ENCODE data around the gene CD37. TPM values are rescaled to one million over a fixed set of nuclear protein-coding genes. Genes with fewer than 3 reads are reported as not detected.
A peak's percentile ranks its signal among the peaks of the same experiment; 100 is the strongest.

CD37 gene
- total RNA-seq, 2 experiments from 2014 or later, result 126 to 177 TPM

- Mint-ChIP-seq H3K4me3 (no peak overlapping the region), H3K36me3 (peaks cover 25% of the 10 kb centered on the region), H3K27ac (no peak overlapping the region), H3K9me3 (ENCODE audit: low read depth) (no peaks in the 10 kb centered on the region), H3K4me1 (peaks cover 30% of the 10 kb centered on the region), H3K27me3 (no peaks in the 10 kb centered on the region)
- CTCF ChIA-PET, result interaction anchor here (0.8 to 1.0 kb wide), 2 partner anchors 10 to 49 kb away, joined by 3 read pairs; no protein-coding TSS in a partner anchor
- DNase-seq, result no peak
- ATAC-seq, result no peak
Measured at GRCh38 chr19:49342291-49342721, 7.1 kb downstream of the CD37 start.

DNA sequence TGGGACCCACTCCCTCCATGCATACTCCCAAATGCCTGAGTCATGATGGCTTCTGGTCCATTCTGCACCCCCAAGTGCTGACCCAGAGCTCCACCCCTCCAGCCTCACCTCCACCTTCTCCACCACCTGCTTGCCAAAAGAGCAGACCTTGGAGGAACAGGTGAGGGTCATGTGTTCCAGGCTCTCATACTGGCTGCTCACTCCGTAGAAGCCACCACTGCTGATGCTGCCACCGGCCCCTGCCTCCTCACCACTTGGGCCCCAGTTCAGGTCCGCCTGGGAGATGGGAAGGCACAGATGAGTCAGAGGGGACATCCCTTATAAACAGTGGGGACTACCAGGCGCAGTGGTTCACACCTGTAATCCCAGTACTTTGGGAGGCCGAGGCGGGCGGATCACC lies 7.9 kb downstream of the CD37 start:
- H3K36me3 Mint-ChIP-seq, result peaks cover 19% of the 10 kb centered on the region
- H3K4me1 Mint-ChIP-seq, result peaks cover 26% of the 10 kb centered on the region
- no peak overlapping the region for H3K27ac Mint-ChIP-seq
- CTCF ChIA-PET, result interaction anchor here (0.8 kb wide), 1 partner anchor 11 kb away, joined by 3 read pairs; no protein-coding TSS in a partner anchor
- H3K4me3 Mint-ChIP-seq, result no peak overlapping the region
- ATAC-seq (no peak), DNase-seq (no peak)
- H3K9me3 Mint-ChIP-seq (ENCODE audit: low read depth), result no peaks in the 10 kb centered on the region
- H3K27me3 Mint-ChIP-seq, result no peaks in the 10 kb centered on the region

- DNase-seq, result no peak
- H3K36me3 Mint-ChIP-seq, result peaks cover 7% of the 10 kb centered on the region
- H3K9me3 Mint-ChIP-seq (ENCODE audit: low read depth), result peaks cover 3% of the 10 kb centered on the region
- peak overlapping the region; percentile 50 for H3K27ac Mint-ChIP-seq
- H3K4me3 Mint-ChIP-seq, result no peak overlapping the region
- H3K27me3 Mint-ChIP-seq, result no peaks in the 10 kb centered on the region
- CTCF ChIA-PET, result interaction anchor here (1.1 to 1.2 kb wide), 3 partner anchors 43 to 75 kb away, joined by 3 read pairs; no protein-coding TSS in a partner anchor
- ATAC-seq, result no peak
- H3K4me1 Mint-ChIP-seq, result peaks cover 15% of the 10 kb centered on the region
Measured at GRCh38 chr19:49344505-49345423, 9.6 kb downstream of the CD37 start.

DNA sequence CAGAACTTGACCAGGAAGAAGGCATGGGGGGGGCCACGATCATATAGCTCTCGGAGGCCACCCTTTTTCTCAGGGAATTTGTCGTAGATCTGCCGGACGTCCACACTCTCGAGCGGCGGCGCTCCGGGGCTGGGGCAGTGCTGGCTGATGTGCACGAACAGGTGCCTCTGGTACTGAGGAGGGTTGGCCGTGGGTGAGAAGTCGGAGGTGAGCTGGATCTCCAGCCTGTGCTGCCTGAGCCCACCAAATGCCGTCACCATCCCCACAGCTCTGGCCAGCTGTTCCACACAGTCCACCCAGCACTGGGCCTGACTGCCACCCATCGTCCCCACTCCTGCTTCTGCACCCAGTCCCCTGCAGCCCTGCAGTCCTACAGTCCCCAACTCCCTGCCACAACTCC lies 12.0 kb downstream of the CD37 start:
- H3K4me3 Mint-ChIP-seq, result no peak overlapping the region
- ATAC-seq, result no peak
- no peak overlapping the region for H3K27ac Mint-ChIP-seq
- no peak for DNase-seq
- H3K9me3 Mint-ChIP-seq (ENCODE audit: low read depth), result peaks cover 3% of the 10 kb centered on the region
- no peaks in the 10 kb centered on the region for H3K27me3 Mint-ChIP-seq
- H3K4me1 Mint-ChIP-seq, result peaks cover 7% of the 10 kb centered on the region
- CTCF ChIA-PET, result interaction anchor here (1.6 to 1.9 kb wide), 2 partner anchors 11 to 19 kb away, joined by 3 to 4 read pairs; no protein-coding TSS in a partner anchor
- H3K36me3 Mint-ChIP-seq, result no peaks in the 10 kb centered on the region

DNA sequence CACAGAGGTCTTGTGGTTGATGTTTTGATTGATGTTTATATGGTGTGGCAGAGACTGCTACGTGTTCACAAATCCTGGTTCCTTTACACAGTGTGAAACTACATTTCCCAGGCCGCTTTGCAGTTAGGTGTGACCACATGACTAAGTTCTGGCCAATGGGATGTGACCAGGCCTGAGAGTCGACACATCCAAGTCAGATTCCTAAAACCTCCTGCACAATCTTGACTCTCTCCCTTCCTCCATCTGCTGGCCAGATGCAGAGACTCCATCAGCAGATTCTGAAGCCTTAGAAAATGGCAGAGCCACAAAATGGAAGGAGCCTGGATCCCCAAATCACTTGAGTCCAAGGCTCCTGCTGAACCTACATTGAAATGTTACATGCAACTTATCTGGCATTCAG lies 12.6 kb downstream of the CD37 start:
- Mint-ChIP-seq H3K4me3 (no peak overlapping the region), H3K27ac (peak overlapping the region; percentile 24), H3K36me3 (no peaks in the 10 kb centered on the region), H3K9me3 (ENCODE audit: low read depth) (peaks cover 3% of the 10 kb centered on the region), H3K4me1 (peaks cover 7% of the 10 kb centered on the region), H3K27me3 (no peaks in the 10 kb centered on the region)
- DNase-seq (no peak), ATAC-seq (peak; percentile 49)
- CTCF ChIA-PET, result interaction anchor here (1.5 to 1.9 kb wide), 3 partner anchors 11 to 20 kb away, joined by 3 to 5 read pairs (median 4); no protein-coding TSS in a partner anchor

DNA sequence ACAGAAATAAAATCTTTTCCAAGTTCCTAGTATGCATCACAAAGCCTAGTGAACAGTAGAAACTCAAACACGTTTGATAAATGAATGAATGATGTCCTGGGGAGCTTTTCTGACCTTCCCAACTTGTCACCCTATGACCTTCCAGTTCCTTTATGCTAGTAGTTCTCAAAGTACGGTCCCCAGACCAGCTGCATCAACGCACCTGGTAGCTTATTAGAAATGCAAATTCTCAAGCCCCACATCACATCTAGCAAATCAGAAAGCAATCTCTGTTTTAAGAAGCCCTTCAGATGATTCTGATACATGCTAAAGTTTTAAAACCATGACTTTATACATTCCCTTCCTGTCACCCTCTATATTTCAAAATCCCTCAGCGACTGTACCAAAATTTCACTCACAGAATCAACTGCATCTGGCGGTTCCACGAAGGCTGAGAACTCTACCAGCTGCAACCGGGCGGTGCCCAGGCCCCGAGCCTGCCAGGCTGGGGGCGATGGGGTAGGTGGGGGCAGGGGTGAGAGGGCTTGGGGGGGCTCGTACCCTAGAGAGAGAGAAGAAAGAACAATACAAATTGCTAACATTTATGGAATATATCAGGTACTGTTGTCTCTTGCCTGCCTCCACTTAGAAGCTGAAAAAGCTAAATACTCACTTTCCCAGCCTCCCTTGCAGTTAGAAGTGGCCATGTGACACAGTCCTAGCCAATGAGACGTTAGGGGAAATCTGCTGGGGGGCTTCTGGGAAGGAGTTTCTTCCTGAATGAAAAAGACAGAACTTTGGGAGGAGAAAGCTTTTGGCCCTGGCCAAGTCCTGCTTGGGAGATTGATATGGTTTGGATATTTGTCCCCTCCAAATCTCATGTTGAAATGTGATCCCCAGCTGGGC lies 13.3 kb downstream of the CD37 start:
- Mint-ChIP-seq H3K9me3 (ENCODE audit: low read depth) (peaks cover 3% of the 10 kb centered on the region), H3K27ac (no peak overlapping the region), H3K4me3 (no peak overlapping the region), H3K4me1 (peaks cover 7% of the 10 kb centered on the region), H3K36me3 (no peaks in the 10 kb centered on the region), H3K27me3 (no peaks in the 10 kb centered on the region)
- CTCF ChIA-PET, result interaction anchor here (1.5 to 1.9 kb wide), 3 partner anchors 10 to 21 kb away, joined by 3 to 5 read pairs (median 4); no protein-coding TSS in a partner anchor
- DNase-seq, result no peak
- no peak for ATAC-seq

DNA sequence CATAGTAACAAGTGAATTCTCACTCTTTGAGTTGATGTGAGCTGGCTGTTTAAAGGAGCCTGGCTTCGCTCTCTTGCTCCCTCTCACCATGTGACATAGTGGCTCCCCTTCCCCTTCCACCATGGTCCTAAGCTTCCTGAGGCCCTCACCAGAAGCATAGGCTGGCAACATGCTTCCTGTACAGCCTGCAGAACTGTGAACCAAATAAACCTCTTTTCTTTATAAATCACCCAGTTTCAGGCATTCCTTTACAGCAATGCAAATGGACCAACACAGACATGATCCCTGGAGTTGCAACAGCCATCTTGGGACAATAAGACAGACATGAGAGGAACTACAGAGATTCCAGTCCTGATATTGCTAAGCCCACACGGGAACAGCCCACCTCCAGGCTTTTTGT lies 14.4 kb downstream of the CD37 start:
- CTCF ChIA-PET, result interaction anchor here (1.5 kb wide), 1 partner anchor 20 kb away, joined by 5 read pairs; no protein-coding TSS in a partner anchor
- H3K4me3 Mint-ChIP-seq, result no peak overlapping the region
- no peak for DNase-seq
- H3K27me3 Mint-ChIP-seq, result no peaks in the 10 kb centered on the region
- no peak overlapping the region for H3K27ac Mint-ChIP-seq
- H3K4me1 Mint-ChIP-seq, result peaks cover 6% of the 10 kb centered on the region
- H3K9me3 Mint-ChIP-seq (ENCODE audit: low read depth), result peaks cover 3% of the 10 kb centered on the region
- H3K36me3 Mint-ChIP-seq, result no peaks in the 10 kb centered on the region
- no peak for ATAC-seq

DNA sequence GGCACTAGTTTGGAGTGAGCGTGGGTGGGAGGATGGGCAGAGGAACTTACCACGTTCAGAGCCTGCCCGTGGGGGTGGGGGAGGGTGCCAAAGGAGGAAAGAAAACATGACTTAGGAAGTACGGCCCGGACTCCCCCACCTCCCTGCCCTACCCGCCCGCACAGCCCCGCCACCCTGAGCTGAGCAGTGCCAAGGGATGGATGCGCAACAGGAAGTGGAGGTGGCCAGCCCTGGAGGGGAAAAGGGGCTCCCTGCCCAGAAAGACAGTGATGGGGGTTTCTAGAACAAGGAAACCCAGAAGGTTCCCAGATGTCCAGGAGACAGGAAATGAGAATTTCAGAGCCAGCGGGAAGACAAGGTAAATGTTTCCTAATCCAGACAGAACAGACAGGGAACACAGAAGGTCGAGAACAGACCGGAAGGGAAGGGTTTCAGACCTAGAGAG lies 20.7 kb downstream of the CD37 start:
- DNase-seq (no peak), ATAC-seq (no peak)
- H3K4me1 Mint-ChIP-seq, result peaks cover 2% of the 10 kb centered on the region
- no peaks in the 10 kb centered on the region for H3K36me3 Mint-ChIP-seq
- no peak overlapping the region for H3K27ac Mint-ChIP-seq
- no peak overlapping the region for H3K4me3 Mint-ChIP-seq
- peaks cover 22% of the 10 kb centered on the region for H3K27me3 Mint-ChIP-seq
- CTCF ChIA-PET, result no interaction called here
- no peaks in the 10 kb centered on the region for H3K9me3 Mint-ChIP-seq (ENCODE audit: low read depth)

GRCh38 chr19:49356382-49356781 lies 21.2 kb downstream of the CD37 start:
- ATAC-seq (no peak), DNase-seq (no peak)
- H3K27ac Mint-ChIP-seq, result no peak overlapping the region
- H3K27me3 Mint-ChIP-seq, result peaks cover 22% of the 10 kb centered on the region
- peaks cover 2% of the 10 kb centered on the region for H3K4me1 Mint-ChIP-seq
- H3K4me3 Mint-ChIP-seq, result no peak overlapping the region
- H3K9me3 Mint-ChIP-seq (ENCODE audit: low read depth), result no peaks in the 10 kb centered on the region
- H3K36me3 Mint-ChIP-seq, result no peaks in the 10 kb centered on the region
- CTCF ChIA-PET, result no interaction called here

- Mint-ChIP-seq H3K36me3 (no peaks in the 10 kb centered on the region), H3K27ac (no peak overlapping the region), H3K9me3 (ENCODE audit: low read depth) (no peaks in the 10 kb centered on the region), H3K27me3 (peaks cover 22% of the 10 kb centered on the region), H3K4me1 (peaks cover 2% of the 10 kb centered on the region), H3K4me3 (no peak overlapping the region)
- CTCF ChIA-PET, result interaction anchor here (0.8 kb wide), 1 partner anchor 112 kb away, joined by 3 read pairs; no protein-coding TSS in a partner anchor
- ATAC-seq (no peak), DNase-seq (no peak)
Measured at GRCh38 chr19:49357186-49357585, 22.0 kb downstream of the CD37 start.

GRCh38 chr19:49359851-49360820 lies 24.9 kb downstream of the CD37 start:
- no peaks in the 10 kb centered on the region for H3K36me3 Mint-ChIP-seq
- H3K27me3 Mint-ChIP-seq, result peaks cover 27% of the 10 kb centered on the region
- H3K9me3 Mint-ChIP-seq (ENCODE audit: low read depth), result no peaks in the 10 kb centered on the region
- ATAC-seq, result no peak
- DNase-seq, result no peak
- no peak overlapping the region for H3K27ac Mint-ChIP-seq
- CTCF ChIA-PET, result interaction anchor here (0.6 kb wide), 1 partner anchor 14 kb away, joined by 3 read pairs; no protein-coding TSS in a partner anchor
- no peak overlapping the region for H3K4me3 Mint-ChIP-seq
- peaks cover 2% of the 10 kb centered on the region for H3K4me1 Mint-ChIP-seq

- no peaks in the 10 kb centered on the region for H3K9me3 Mint-ChIP-seq (ENCODE audit: low read depth)
- H3K4me3 Mint-ChIP-seq, result no peak overlapping the region
- ATAC-seq, result no peak
- no peak overlapping the region for H3K27ac Mint-ChIP-seq
- DNase-seq, result no peak
- H3K36me3 Mint-ChIP-seq, result no peaks in the 10 kb centered on the region
- no peaks in the 10 kb centered on the region for H3K4me1 Mint-ChIP-seq
- peaks cover 17% of the 10 kb centered on the region for H3K27me3 Mint-ChIP-seq
- CTCF ChIA-PET, result interaction anchor here (0.7 kb wide), 1 partner anchor 34 kb away, joined by 3 read pairs; no protein-coding TSS in a partner anchor
Measured at GRCh38 chr19:49361438-49362047, 26.3 kb downstream of the CD37 start.
